ENCODE measurements around the gene ASL.
A peak's percentile ranks its signal among the peaks of the same experiment; 100 is the strongest.

Gene ASL

DNA sequence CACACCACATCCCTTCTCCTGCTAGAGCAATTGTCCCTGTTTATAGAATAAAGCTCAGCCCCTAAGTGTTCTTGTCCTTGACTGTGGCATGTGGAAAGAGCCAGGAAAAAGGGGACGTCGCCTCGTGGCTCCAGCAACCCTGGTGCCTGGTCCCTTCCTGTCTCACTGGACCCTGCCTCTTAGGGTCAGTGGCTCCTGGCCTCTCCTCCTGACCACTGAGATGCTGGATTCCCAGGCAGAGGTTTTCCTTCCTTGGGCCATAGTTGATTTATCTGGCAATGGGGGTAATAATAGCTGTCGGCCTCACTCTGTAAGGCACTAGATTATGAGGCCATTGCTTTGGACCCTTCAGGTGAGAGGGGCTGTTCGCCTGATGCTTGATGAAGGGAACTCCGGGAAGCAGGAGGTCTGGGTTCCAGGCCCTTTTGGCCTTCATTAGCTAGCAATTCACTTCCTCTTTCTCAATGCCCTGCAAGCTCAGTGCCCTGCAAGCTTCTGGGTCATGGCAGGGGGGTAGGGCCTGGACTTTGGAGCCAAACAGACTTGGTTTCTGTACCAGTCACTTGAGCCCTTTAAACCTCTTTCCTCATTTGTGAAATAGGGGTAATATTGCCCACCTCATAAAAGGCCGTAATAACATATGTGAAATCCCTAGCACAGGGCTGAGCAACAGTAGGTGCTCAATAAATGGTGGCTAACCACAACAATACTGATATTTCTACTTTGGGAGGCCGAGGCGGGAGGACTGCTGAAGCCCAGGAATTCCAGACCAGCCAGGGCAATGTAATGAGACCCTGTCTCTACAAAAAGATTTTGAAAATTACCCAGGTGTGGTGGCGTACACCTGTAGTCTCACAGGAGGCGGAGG is 1.1 kb downstream of the ASL start:
- WGBS (ENCODE audit: insufficient coverage) = 62% methylated on average over 7 of the region's 11 CpGs
- H3K36me3 ChIP-seq (ENCODE audit: control insufficient read depth in 4 of 4, insufficient read depth in 4 of 4, low read length in 3 of 4) = peaks cover 0 to 15% (median 2%) of the 10 kb centered on the region in 4 experiments
- peak overlapping the region; percentile 75 to 92 (median 87) for H3K4me3 ChIP-seq (ENCODE audit: control insufficient read depth in 1 of 7, extremely low read depth in 1 of 7, insufficient read depth in 4 of 7, low read depth in 2 of 7, low read length in 6 of 7)
- no peaks in the 10 kb centered on the region for H3K9me3 ChIP-seq (ENCODE audit: control extremely low read depth in 1 of 5, control insufficient read depth in 4 of 5, insufficient read depth in 2 of 5, low read depth in 1 of 5, low read length in 4 of 5)
- H3K4me1 ChIP-seq (ENCODE audit: control extremely low read depth in 1 of 4, control insufficient read depth in 4 of 4, insufficient read depth in 4 of 4, low read length in 3 of 4) = peaks cover 0 to 17% (median 14%) of the 10 kb centered on the region in 4 experiments
- H3K27ac ChIP-seq (ENCODE audit: insufficient read depth in 1 of 2, low read depth in 1 of 2, low read length in 2 of 2, poor library complexity in 1 of 2, severe bottlenecking in 2 of 2) = peak overlapping the region in 1 of 2 experiments; percentile 73
- no peaks in the 10 kb centered on the region for H3K27me3 ChIP-seq (replicated peaks in 2 of 5; ENCODE audit: control insufficient read depth in 4 of 5, insufficient read depth in 5 of 5, low read length in 4 of 5)
- peak in 2 of 3 donors; percentile 17 to 35 for DNase-seq
- POLR2A ChIA-PET = interaction anchor here (0.5 to 0.8 kb wide), 2 partner anchors 24 to 85 kb away, joined by 3 to 8 read pairs; no protein-coding TSS in a partner anchor
- CTCF ChIA-PET = interaction anchor here (1.6 kb wide), 1 partner anchor 38 kb away, joined by 4 read pairs; the partner anchor contains the start of gene CRCP

GRCh38 chr7:66078067-66078466 is 2.4 kb downstream of the ASL start:
- no peaks in the 10 kb centered on the region for H3K27me3 ChIP-seq (replicated peaks in 2 of 5; ENCODE audit: control insufficient read depth in 4 of 5, insufficient read depth in 5 of 5, low read length in 4 of 5)
- no peaks in the 10 kb centered on the region for H3K9me3 ChIP-seq (ENCODE audit: control extremely low read depth in 1 of 5, control insufficient read depth in 4 of 5, insufficient read depth in 2 of 5, low read depth in 1 of 5, low read length in 4 of 5)
- POLR2A ChIA-PET = no interaction called here
- peaks cover 0 to 17% (median 14%) of the 10 kb centered on the region in 4 experiments for H3K4me1 ChIP-seq (ENCODE audit: control extremely low read depth in 1 of 4, control insufficient read depth in 4 of 4, insufficient read depth in 4 of 4, low read length in 3 of 4)
- H3K4me3 ChIP-seq (ENCODE audit: control insufficient read depth in 1 of 7, extremely low read depth in 1 of 7, insufficient read depth in 4 of 7, low read depth in 2 of 7, low read length in 6 of 7) = no peak overlapping the region
- no peak for DNase-seq
- no peak overlapping the region for H3K27ac ChIP-seq (ENCODE audit: insufficient read depth in 1 of 2, low read depth in 1 of 2, low read length in 2 of 2, poor library complexity in 1 of 2, severe bottlenecking in 2 of 2)
- CTCF ChIA-PET = no interaction called here
- 90% methylated on average over 5 of the region's 5 CpGs for WGBS (ENCODE audit: insufficient coverage)
- peaks cover 3 to 27% (median 6%) of the 10 kb centered on the region in 4 experiments for H3K36me3 ChIP-seq (ENCODE audit: control insufficient read depth in 4 of 4, insufficient read depth in 4 of 4, low read length in 3 of 4)

GRCh38 chr7:66082083-66082482 is 6.5 kb downstream of the ASL start:
- POLR2A ChIA-PET = no interaction called here
- peaks cover 0 to 2% (median 0%) of the 10 kb centered on the region in 4 experiments for H3K4me1 ChIP-seq (ENCODE audit: control extremely low read depth in 1 of 4, control insufficient read depth in 4 of 4, insufficient read depth in 4 of 4, low read length in 3 of 4)
- H3K27me3 ChIP-seq (replicated peaks in 2 of 5; ENCODE audit: control insufficient read depth in 4 of 5, insufficient read depth in 5 of 5, low read length in 4 of 5) = no peaks in the 10 kb centered on the region
- DNase-seq = no peak
- H3K36me3 ChIP-seq (ENCODE audit: control insufficient read depth in 4 of 4, insufficient read depth in 4 of 4, low read length in 3 of 4) = peaks cover 9 to 39% (median 16%) of the 10 kb centered on the region in 4 experiments
- H3K4me3 ChIP-seq (ENCODE audit: control insufficient read depth in 1 of 7, extremely low read depth in 1 of 7, insufficient read depth in 4 of 7, low read depth in 2 of 7, low read length in 6 of 7) = no peak overlapping the region
- H3K9me3 ChIP-seq (ENCODE audit: control extremely low read depth in 1 of 5, control insufficient read depth in 4 of 5, insufficient read depth in 2 of 5, low read depth in 1 of 5, low read length in 4 of 5) = no peaks in the 10 kb centered on the region
- WGBS (ENCODE audit: insufficient coverage) = 97% methylated on average over 6 of the region's 6 CpGs
- CTCF ChIA-PET = no interaction called here
- no peak overlapping the region for H3K27ac ChIP-seq (ENCODE audit: insufficient read depth in 1 of 2, low read depth in 1 of 2, low read length in 2 of 2, poor library complexity in 1 of 2, severe bottlenecking in 2 of 2)

- H3K27me3 ChIP-seq (replicated peaks in 2 of 5; ENCODE audit: control insufficient read depth in 4 of 5, insufficient read depth in 5 of 5, low read length in 4 of 5) = no peaks in the 10 kb centered on the region
- no peak for DNase-seq
- peaks cover 9 to 42% (median 17%) of the 10 kb centered on the region in 4 experiments for H3K36me3 ChIP-seq (ENCODE audit: control insufficient read depth in 4 of 4, insufficient read depth in 4 of 4, low read length in 3 of 4)
- no peaks in the 10 kb centered on the region for H3K9me3 ChIP-seq (ENCODE audit: control extremely low read depth in 1 of 5, control insufficient read depth in 4 of 5, insufficient read depth in 2 of 5, low read depth in 1 of 5, low read length in 4 of 5)
- POLR2A ChIA-PET = no interaction called here
- H3K27ac ChIP-seq (ENCODE audit: insufficient read depth in 1 of 2, low read depth in 1 of 2, low read length in 2 of 2, poor library complexity in 1 of 2, severe bottlenecking in 2 of 2) = no peak overlapping the region
- CTCF ChIA-PET = no interaction called here
- WGBS (ENCODE audit: insufficient coverage) = 98% methylated on average over 16 of the region's 16 CpGs
- H3K4me3 ChIP-seq (ENCODE audit: control insufficient read depth in 1 of 7, extremely low read depth in 1 of 7, insufficient read depth in 4 of 7, low read depth in 2 of 7, low read length in 6 of 7) = no peak overlapping the region
- H3K4me1 ChIP-seq (ENCODE audit: control extremely low read depth in 1 of 4, control insufficient read depth in 4 of 4, insufficient read depth in 4 of 4, low read length in 3 of 4) = no peaks in the 10 kb centered on the region
Observed at GRCh38 chr7:66082886-66083415, 7.3 kb downstream of the ASL start.

DNA sequence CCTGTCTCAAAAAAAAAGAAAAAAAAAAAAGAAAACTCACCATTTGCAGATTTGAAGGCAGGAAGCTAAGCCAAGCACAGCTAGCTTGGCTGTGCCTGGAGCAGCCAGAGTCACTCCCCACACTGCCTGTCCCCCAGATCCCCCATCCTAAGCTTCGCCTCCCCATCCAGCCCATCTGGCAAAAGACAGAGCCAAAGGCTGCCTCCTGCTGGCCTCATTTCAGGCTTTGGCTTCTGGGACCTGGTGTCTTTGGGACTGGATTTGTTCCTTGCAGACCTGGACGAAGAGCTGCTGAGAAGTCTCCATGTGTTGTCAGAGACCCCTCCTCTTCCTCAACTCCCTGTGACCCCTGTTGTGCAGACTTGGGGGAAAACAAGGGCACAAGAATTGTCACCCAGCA is 8.1 kb downstream of the ASL start:
- Histone ChIP-seq H3K27ac (ENCODE audit: insufficient read depth in 1 of 2, low read depth in 1 of 2, low read length in 2 of 2, poor library complexity in 1 of 2, severe bottlenecking in 2 of 2) (no peak overlapping the region), H3K4me3 (ENCODE audit: control insufficient read depth in 1 of 7, extremely low read depth in 1 of 7, insufficient read depth in 4 of 7, low read depth in 2 of 7, low read length in 6 of 7) (no peak overlapping the region), H3K4me1 (ENCODE audit: control extremely low read depth in 1 of 4, control insufficient read depth in 4 of 4, insufficient read depth in 4 of 4, low read length in 3 of 4) (no peaks in the 10 kb centered on the region), H3K36me3 (ENCODE audit: control insufficient read depth in 4 of 4, insufficient read depth in 4 of 4, low read length in 3 of 4) (peaks cover 9 to 39% (median 16%) of the 10 kb centered on the region in 4 experiments), H3K27me3 (replicated peaks in 2 of 5; ENCODE audit: control insufficient read depth in 4 of 5, insufficient read depth in 5 of 5, low read length in 4 of 5) (no peaks in the 10 kb centered on the region), H3K9me3 (ENCODE audit: control extremely low read depth in 1 of 5, control insufficient read depth in 4 of 5, insufficient read depth in 2 of 5, low read depth in 1 of 5, low read length in 4 of 5) (no peaks in the 10 kb centered on the region)
- DNase-seq = no peak
- WGBS (ENCODE audit: insufficient coverage) = no CpG with 5 or more reads among the region's 2 CpGs
- CTCF ChIA-PET = no interaction called here
- POLR2A ChIA-PET = no interaction called here

DNA sequence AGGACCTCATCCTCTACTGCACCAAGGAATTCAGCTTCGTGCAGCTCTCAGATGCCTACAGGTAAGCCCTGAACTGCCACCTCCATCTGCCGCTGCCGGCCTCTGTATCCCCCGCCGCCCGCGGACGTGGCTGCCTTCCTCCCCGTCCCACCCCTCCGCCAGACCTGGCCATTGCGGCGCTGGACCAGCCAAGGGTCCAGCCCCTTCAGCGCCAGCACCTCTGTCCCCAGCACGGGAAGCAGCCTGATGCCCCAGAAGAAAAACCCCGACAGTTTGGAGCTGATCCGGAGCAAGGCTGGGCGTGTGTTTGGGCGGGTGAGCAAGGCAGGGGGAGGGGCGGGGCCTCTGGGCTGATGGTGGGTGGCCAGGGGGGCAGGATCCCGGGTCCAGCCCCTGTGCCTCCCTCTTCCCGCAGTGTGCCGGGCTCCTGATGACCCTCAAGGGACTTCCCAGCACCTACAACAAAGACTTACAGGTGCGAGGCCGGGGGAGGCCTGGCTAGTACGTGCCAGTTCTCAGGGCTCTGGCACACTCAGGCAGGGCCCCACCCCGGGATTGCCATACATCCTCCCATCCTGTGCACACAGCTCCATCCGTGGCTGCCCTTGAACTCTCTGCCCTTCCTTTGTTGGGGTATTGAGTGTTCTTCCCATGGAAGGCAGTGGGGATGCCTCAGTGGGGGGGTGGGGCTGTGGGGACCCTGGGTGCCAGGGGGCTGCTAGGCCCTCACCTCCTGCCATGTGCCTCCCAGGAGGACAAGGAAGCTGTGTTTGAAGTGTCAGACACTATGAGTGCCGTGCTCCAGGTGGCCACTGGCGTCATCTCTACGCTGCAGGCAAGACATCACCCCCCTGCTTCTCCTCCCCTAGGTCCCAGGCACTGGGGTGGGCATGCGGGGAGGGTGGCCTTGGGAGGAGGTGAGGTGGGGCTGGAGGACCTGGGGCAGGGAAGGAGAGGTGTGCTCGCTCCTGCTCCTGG is 13.5 kb downstream of the ASL start:
- Histone ChIP-seq H3K36me3 (ENCODE audit: control insufficient read depth in 4 of 4, insufficient read depth in 4 of 4, low read length in 3 of 4) (peaks cover 4 to 22% (median 11%) of the 10 kb centered on the region in 4 experiments), H3K4me1 (ENCODE audit: control extremely low read depth in 1 of 4, control insufficient read depth in 4 of 4, insufficient read depth in 4 of 4, low read length in 3 of 4) (no peaks in the 10 kb centered on the region), H3K4me3 (ENCODE audit: control insufficient read depth in 1 of 7, extremely low read depth in 1 of 7, insufficient read depth in 4 of 7, low read depth in 2 of 7, low read length in 6 of 7) (no peak overlapping the region), H3K27me3 (replicated peaks in 2 of 5; ENCODE audit: control insufficient read depth in 4 of 5, insufficient read depth in 5 of 5, low read length in 4 of 5) (no peaks in the 10 kb centered on the region), H3K9me3 (ENCODE audit: control extremely low read depth in 1 of 5, control insufficient read depth in 4 of 5, insufficient read depth in 2 of 5, low read depth in 1 of 5, low read length in 4 of 5) (no peaks in the 10 kb centered on the region), H3K27ac (ENCODE audit: insufficient read depth in 1 of 2, low read depth in 1 of 2, low read length in 2 of 2, poor library complexity in 1 of 2, severe bottlenecking in 2 of 2) (no peak overlapping the region)
- WGBS (ENCODE audit: insufficient coverage) = 92% methylated on average over 21 of the region's 32 CpGs
- ChIA-PET POLR2A (no interaction called here), CTCF (no interaction called here)
- no peak for DNase-seq
